ENCODE measurements around the gene IRX3.

Gene IRX3

GRCh38 chr16:54288030-54288834 is 1.6 kb upstream of the IRX3 start:
- no peaks in the 10 kb centered on the region for H3K79me2 ChIP-seq (ENCODE audit: low read length)
- H3F3A ChIP-seq (ENCODE audit: insufficient read depth, low read length), result no peaks in the 10 kb centered on the region
- H3K36me3 ChIP-seq (replicated peaks; ENCODE audit: insufficient read depth, low read length), result no peaks in the 10 kb centered on the region
- H3K4me1 ChIP-seq (ENCODE audit: low read length), result no peaks in the 10 kb centered on the region
- no peak for TF ChIP-seq EZH2 (optimal IDR thresholded peaks at IDR 0.05; ENCODE audit: low read depth, low read length)
- TF ChIP-seq EZH2phosphoT487 (IDR thresholded peaks at IDR 0.05; ENCODE audit: low read length), result no peak
- no peak for TF ChIP-seq CTCF (IDR thresholded peaks at IDR 0.05; ENCODE audit: low read length)
- no peak overlapping the region for H3K4me3 ChIP-seq (ENCODE audit: low read length)
- peaks cover under 1% of the 10 kb centered on the region; the same call in 1 of the 2 replicates for H3K27me3 ChIP-seq (replicated peaks; ENCODE audit: insufficient read depth, low read length)
- no peaks in the 10 kb centered on the region for H3K9me3 ChIP-seq (replicated peaks; ENCODE audit: insufficient read depth, low read length)
- H2AFZ ChIP-seq (ENCODE audit: low read length), result no peak overlapping the region
- no peak for DNase-seq
- no peak overlapping the region for H3K27ac ChIP-seq (ENCODE audit: low read length)
- no peaks in the 10 kb centered on the region for H4K20me1 ChIP-seq (ENCODE audit: insufficient read depth, low read length)
- H3K4me2 ChIP-seq (ENCODE audit: low read depth, low read length), result no peak overlapping the region
- H3K9ac ChIP-seq (ENCODE audit: low read length), result no peak overlapping the region
- no peaks in the 10 kb centered on the region for H3K9me2 ChIP-seq (replicated peaks; ENCODE audit: insufficient read depth, low read length)

GRCh38 chr16:54287131-54288029 is 793 bp upstream of the IRX3 start:
- H2AFZ ChIP-seq (ENCODE audit: low read length), result no peak overlapping the region
- no peak for TF ChIP-seq EZH2phosphoT487 (IDR thresholded peaks at IDR 0.05; ENCODE audit: low read length)
- no peak for TF ChIP-seq CTCF (IDR thresholded peaks at IDR 0.05; ENCODE audit: low read length)
- no peak for TF ChIP-seq EZH2 (optimal IDR thresholded peaks at IDR 0.05; ENCODE audit: low read depth, low read length)
- no peak for DNase-seq
- H3K4me1 ChIP-seq (ENCODE audit: low read length), result no peaks in the 10 kb centered on the region
- no peaks in the 10 kb centered on the region for H3F3A ChIP-seq (ENCODE audit: insufficient read depth, low read length)
- H3K27ac ChIP-seq (ENCODE audit: low read length), result no peak overlapping the region
- H3K4me2 ChIP-seq (ENCODE audit: low read depth, low read length), result no peak overlapping the region
- H3K9me2 ChIP-seq (replicated peaks; ENCODE audit: insufficient read depth, low read length), result no peaks in the 10 kb centered on the region
- H3K9ac ChIP-seq (ENCODE audit: low read length), result no peak overlapping the region
- H3K4me3 ChIP-seq (ENCODE audit: low read length), result no peak overlapping the region
- no peaks in the 10 kb centered on the region for H3K36me3 ChIP-seq (replicated peaks; ENCODE audit: insufficient read depth, low read length)
- no peaks in the 10 kb centered on the region for H3K79me2 ChIP-seq (ENCODE audit: low read length)
- H4K20me1 ChIP-seq (ENCODE audit: insufficient read depth, low read length), result no peaks in the 10 kb centered on the region
- H3K9me3 ChIP-seq (replicated peaks; ENCODE audit: insufficient read depth, low read length), result no peaks in the 10 kb centered on the region
- peaks cover 4% of the 10 kb centered on the region for H3K27me3 ChIP-seq (replicated peaks; ENCODE audit: insufficient read depth, low read length)

- Histone ChIP-seq H3K4me1 (ENCODE audit: low read length) (no peaks in the 10 kb centered on the region), H3F3A (ENCODE audit: insufficient read depth, low read length) (no peaks in the 10 kb centered on the region), H4K20me1 (ENCODE audit: insufficient read depth, low read length) (no peaks in the 10 kb centered on the region), H3K9me3 (replicated peaks; ENCODE audit: insufficient read depth, low read length) (no peaks in the 10 kb centered on the region), H3K9me2 (replicated peaks; ENCODE audit: insufficient read depth, low read length) (no peaks in the 10 kb centered on the region), H2AFZ (ENCODE audit: low read length) (no peak overlapping the region), H3K27ac (ENCODE audit: low read length) (no peak overlapping the region), H3K36me3 (replicated peaks; ENCODE audit: insufficient read depth, low read length) (no peaks in the 10 kb centered on the region), H3K4me3 (ENCODE audit: low read length) (no peak overlapping the region), H3K27me3 (replicated peaks; ENCODE audit: insufficient read depth, low read length) (peaks cover 4% of the 10 kb centered on the region), H3K79me2 (ENCODE audit: low read length) (no peaks in the 10 kb centered on the region), H3K9ac (ENCODE audit: low read length) (no peak overlapping the region), H3K4me2 (ENCODE audit: low read depth, low read length) (no peak overlapping the region)
- DNase-seq, result no peak
- TF ChIP-seq EZH2phosphoT487 (IDR thresholded peaks at IDR 0.05; ENCODE audit: low read length) (no peak), EZH2 (optimal IDR thresholded peaks at IDR 0.05; ENCODE audit: low read depth, low read length) (no peak), CTCF (IDR thresholded peaks at IDR 0.05; ENCODE audit: low read length) (no peak)
These were observed 559 bp downstream of the IRX3 start for GRCh38 chr16:54286090-54286365.
